Activated CD4-positive, alpha-beta T cell treated with anti-CD3 and anti-CD28 coated beads for 48 hours (primary cell): ENCODE measurements around the gene C20orf202.

Source experiments
- DNase-seq: peaks from one replicate; pipeline ENCODE4 v3.0.0-alpha.2; 2020

The C20orf202 gene

GRCh38 chr20:1202762-1203504 is at the start of gene C20orf202:
C20orf202 (plus strand) TSS chr20:1203454; CDS start chr20:1203586, 132 bp downstream.
- no peak for DNase-seq

- no peak for DNase-seq
Measured at GRCh38 chr20:1154226-1154625, 49.0 kb upstream of the C20orf202 start.

GRCh38 chr20:1154691-1155090 is 48.6 kb upstream of the C20orf202 start:
- no peak for DNase-seq

- DNase-seq = no peak
Measured at GRCh38 chr20:1155342-1155741, 47.9 kb upstream of the C20orf202 start.

GRCh38 chr20:1160496-1160895 is 42.8 kb upstream of the C20orf202 start:
- DNase-seq = no peak

- DNase-seq = no peak
Measured at GRCh38 chr20:1160991-1161390, 42.3 kb upstream of the C20orf202 start.

- no peak for DNase-seq
Measured at GRCh38 chr20:1163105-1163504, 40.1 kb upstream of the C20orf202 start.

- no peak for DNase-seq
Measured at GRCh38 chr20:1163653-1164052, 39.6 kb upstream of the C20orf202 start.

- no peak for DNase-seq
Measured at GRCh38 chr20:1164871-1165270, 38.4 kb upstream of the C20orf202 start.

GRCh38 chr20:1165521-1165920 is 37.7 kb upstream of the C20orf202 start:
- no peak for DNase-seq

GRCh38 chr20:1165941-1166340 is 37.3 kb upstream of the C20orf202 start:
- DNase-seq = no peak

GRCh38 chr20:1166948-1167720 is 36.1 kb upstream of the C20orf202 start:
- DNase-seq = no peak

GRCh38 chr20:1169224-1169623 is 34.0 kb upstream of the C20orf202 start:
- no peak for DNase-seq

- DNase-seq = peak; percentile 34
Measured at GRCh38 chr20:1171461-1172093, 31.7 kb upstream of the C20orf202 start.

GRCh38 chr20:1173698-1174097 is 29.6 kb upstream of the C20orf202 start:
- no peak for DNase-seq

GRCh38 chr20:1174787-1175186 is 28.5 kb upstream of the C20orf202 start:
- DNase-seq = no peak

GRCh38 chr20:1177680-1178079 is 25.6 kb upstream of the C20orf202 start:
- no peak for DNase-seq

- DNase-seq = no peak
Measured at GRCh38 chr20:1178103-1178502, 25.2 kb upstream of the C20orf202 start.

GRCh38 chr20:1178623-1179022 is 24.6 kb upstream of the C20orf202 start:
- DNase-seq = no peak

GRCh38 chr20:1180949-1181348 is 22.3 kb upstream of the C20orf202 start:
- no peak for DNase-seq

- no peak for DNase-seq
Measured at GRCh38 chr20:1182106-1182505, 21.1 kb upstream of the C20orf202 start.

- no peak for DNase-seq
Measured at GRCh38 chr20:1183153-1183552, 20.1 kb upstream of the C20orf202 start.

- DNase-seq = no peak
Measured at GRCh38 chr20:1184260-1184637, 19.0 kb upstream of the C20orf202 start.
